Fibroblast of skin of right quadriceps (primary cell): Measurements from ENCODE around the gene BEND3.

ENCODE experiments used
- DNase-seq: peaks from one replicate; pipeline ENCODE4 v3.0.0-alpha.2; 2013

The BEND3 gene

DNA sequence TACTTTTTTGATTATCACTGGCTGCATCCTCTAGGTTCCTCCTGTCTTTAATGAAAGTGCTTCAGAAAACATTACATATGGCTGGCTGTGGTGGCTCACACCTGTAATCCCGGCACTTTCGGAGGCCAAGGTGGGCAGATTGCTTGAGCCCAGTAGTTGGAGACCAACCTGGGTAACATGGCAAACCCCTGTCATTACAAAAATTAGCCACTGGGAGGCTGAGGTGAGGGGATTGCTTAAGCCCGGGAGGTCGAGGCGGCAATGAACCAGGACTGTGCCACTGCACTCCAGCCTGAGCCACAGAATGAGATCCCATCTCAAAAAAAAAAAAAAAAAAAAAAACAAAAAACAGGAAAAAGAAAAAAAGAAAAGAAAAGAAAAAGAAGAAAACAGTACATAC lies 35.3 kb downstream of the BEND3 start:
- no peak for DNase-seq

DNA sequence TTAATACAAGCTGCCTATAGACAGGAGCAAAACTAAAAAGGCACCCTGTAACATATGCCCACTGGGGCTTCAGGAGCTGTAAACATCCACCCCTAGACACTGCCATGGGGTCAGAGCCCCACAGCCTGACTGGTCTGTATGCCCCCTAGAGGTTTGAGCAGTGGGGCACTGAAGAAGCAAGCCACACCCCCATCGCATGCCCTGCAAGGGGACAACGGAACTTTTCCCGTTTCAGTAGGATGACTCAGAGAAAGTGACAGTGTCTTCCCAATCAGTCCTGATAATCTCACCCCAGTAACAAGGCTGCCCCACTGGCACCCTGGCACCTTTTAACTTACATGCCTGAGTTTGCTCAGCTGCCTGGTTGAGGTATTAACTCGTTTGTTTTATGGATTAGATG lies 35.9 kb downstream of the BEND3 start:
- DNase-seq: no peak

DNA sequence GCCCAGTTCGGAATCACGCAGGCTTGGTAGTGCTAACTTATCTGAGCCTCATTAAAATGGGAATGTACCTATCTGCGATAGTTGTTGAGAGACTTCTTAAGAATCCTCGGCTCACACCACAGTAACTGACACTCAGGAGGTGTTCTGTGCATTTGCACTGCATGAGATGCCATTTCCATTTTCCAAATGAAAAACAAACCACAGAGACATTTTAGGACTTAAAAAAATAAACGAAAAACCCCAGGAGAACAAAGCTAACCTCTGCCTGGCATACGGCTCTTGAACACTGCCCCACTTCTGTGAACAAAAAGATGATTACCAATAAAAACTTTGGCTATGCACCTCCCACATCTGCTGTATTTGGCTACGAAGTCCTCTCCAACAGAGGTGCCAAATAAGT lies 37.6 kb downstream of the BEND3 start:
- DNase-seq: no peak

DNA sequence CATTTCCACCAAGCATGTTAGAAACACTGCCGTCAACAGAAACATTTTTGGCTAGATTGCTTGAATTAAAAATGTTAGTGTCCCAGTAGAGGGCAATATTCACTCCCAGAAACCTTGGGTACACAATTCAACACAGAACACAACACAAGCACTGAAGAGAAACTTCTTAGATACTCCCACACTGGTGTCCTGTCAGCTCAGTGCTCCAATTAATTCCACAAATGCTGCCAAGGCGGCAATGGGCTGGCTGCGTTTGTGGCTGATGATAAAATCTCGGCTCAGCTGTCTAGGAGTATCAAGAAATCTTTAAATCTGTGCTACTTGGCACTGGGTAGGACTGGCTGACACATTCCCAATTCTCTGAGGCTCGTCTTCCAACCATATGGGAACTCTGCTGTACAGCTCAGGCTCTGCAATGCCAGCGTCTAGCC lies 39.3 kb downstream of the BEND3 start:
- DNase-seq: peak; percentile 18

DNA sequence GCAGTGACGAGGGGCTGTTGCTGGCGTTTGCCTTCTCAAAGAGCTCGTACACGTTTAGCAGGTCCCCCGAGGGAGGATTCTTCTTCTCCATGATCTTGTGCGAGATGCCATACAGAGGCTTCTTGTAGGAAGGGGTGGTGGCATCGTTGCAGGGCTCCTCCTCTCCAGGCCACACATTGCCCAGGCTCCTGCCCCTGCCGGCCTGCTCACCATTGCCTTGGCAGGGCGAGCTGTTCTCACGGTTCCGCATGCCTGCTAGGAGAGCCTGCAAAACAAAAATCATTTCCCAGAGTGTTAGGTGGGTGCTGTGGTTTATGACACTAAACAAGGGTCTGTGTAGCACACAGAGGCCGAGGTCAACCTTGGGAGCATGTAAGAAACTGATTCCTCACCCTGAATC lies 44.6 kb downstream of the BEND3 start:
- DNase-seq: no peak

DNA sequence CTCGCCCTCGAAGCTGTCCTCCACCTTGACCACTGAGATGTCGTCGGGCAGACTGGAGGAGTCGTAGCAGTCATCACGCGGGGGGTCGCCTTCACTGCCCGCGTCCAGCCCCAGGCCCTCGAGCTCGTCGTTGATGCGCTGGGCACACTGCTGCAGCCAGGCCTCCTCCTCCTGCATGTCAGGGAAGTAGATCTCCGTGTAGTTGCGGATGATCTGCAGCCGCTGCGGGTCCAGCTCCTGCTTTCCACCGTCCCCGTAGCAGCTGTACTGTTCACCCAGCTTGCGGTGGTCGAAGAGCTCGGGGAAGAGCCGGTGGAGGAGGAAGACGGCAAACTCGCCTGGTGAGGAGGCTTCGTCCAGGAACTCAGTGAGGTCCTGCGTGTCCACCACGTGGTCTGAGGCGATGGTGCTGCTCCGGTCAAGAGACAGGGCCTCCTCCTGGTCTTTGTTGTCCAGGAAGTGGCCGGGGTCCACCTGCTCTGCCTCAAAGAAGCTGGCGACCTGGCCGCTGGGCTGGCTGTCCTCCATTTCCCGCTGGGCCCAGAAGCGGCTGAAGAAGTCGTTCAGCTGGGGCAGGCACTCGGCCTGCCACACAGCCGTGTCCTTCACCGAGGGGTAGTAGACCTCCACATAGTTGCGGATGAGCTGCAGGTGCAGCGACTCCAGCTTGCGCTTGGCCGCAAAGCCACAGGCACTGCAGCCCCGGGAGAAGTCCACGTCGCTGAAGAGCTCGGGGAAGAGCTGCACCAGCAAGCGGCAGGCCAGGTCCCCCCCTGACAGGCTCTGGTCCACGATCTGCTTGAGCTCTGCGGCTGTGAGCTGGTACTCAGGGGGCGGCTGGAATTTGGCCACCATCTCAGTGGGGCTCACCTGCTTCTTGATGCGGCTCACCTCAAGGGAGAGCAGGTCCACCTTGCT lies 45.4 kb downstream of the BEND3 start:
- DNase-seq: no peak

DNA sequence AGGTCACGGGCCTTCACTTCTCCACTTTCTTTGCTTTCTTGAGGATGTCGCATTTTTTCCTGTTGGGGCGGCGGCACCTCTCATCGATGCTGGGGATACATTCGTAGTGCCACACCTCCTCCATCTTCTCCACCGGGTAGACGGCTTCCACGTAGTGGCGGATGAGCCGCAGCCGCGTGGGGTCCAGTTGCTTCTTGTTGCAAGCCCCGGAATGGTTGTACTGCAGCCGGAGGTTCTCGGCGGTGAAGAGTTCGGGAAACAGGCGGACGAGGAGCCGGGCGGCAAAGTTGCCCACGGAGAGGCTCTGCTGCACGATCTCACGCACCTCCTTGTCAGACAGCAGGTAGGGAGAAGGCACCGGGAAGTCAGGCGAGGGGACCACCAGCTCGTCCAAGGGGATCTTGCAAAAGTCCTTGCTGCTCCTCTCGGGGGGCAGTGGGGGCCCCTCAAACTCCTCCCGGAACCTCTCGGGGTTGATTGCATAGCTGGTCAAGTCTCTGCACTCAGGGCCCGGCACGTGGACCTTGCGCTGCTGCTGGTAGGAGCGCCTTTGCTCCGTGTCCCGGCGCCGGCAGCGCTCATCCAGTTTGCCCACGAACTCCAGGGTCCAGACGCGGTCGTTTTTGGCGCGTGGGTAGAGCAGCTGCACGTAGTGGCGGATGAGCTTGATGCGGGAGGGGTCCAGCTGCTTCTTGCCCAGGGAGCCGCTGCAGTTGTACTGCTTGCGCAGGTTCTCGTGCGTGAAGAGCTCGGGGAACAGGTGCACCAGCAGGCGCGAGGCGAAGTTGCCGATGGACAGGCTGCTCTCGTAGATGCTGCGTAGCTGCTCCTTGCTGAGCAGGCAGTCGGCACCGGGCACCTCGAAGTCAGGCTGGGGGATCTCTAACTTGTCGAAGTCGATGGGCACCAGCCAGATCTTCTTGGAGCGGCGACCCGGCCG lies 46.4 kb downstream of the BEND3 start:
- DNase-seq: no peak

DNA sequence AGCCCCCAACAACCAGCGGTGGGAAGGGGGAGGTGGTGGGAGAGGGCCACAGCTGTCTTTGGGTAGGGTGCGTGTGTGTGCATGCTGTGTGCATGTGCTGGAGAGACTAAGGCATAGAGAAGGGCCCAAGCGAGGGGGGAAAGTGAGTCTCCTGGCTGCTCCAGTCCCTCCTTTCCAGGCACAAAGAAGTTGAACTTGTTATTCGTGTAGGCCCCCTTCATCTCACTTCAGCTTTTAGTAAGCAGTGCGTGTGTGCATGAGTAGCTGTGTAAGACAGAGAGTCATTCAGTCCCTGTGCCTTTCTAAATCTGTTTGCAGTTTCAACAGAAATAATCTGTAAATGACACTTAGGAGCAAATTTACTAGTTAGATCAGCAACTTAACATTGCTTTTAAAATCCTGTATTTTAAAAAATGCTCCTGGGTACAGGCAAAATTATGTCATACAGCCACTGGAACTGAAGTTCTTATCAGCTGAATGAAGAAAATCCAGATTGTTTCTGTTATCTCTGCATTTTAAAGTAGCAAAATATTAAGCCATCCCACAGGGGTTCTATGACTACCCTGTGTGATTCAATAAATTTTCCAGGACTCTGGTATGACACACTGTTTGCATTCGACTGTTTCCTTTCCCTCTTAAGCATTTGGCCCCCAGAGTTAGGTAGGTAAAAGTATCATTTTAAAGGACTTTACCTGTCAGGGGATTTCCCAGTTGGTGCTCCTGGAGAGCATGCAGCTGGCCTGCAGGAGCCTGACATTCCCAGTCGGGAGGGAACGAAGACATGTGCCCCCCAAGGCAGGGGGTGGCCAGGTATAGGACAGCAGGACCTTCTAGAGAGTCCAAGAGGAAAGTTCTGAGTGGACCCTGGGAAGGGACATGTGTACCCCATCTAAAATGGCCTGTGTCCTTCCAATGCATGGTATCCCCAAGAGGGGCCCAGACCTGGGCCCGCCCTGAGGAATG lies 48.3 kb downstream of the BEND3 start:
- no peak for DNase-seq

DNA sequence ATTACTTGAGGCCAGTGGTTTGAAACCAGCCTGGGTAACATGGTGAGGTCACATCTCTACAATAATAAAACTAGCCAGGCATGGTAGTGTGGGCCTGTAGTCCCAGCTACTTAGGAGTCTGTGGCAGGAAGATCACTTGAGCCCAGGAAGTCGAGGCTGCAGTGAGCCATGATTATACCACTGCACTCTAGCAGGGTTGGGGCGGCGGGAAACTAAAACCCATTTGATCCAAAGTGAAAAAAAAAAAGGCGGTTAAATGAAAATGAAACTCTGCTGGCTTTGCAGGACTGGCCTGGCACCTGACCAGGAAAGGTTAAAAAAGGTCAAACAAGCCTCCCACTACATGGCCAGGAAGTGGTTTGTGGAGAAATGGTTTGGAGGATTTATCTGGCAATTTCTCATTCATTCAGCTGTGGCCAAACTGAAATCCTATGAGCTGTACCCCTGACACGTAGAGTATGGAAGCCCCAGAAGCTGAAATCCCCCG lies 50.7 kb downstream of the BEND3 start:
- DNase-seq: peak; percentile 63

DNA sequence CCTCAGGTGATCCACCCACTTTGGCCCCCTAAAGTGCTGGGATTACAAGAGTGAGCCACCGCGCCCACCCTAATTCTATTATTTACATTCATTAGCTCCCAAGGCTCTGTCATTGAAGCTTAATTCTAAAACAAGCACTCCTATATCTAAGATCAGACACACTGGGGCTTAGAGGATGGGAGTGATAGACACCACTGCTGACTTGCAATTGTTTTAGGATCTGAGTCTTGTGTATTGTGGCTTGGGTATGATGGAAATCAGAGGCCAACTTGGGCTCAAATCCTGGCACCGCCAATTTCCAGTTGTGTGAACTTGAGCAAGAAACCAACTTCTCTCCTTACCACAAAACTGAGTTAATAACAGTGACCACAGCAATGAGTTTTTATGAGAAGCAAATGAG lies 52.6 kb downstream of the BEND3 start:
- DNase-seq: no peak

DNA sequence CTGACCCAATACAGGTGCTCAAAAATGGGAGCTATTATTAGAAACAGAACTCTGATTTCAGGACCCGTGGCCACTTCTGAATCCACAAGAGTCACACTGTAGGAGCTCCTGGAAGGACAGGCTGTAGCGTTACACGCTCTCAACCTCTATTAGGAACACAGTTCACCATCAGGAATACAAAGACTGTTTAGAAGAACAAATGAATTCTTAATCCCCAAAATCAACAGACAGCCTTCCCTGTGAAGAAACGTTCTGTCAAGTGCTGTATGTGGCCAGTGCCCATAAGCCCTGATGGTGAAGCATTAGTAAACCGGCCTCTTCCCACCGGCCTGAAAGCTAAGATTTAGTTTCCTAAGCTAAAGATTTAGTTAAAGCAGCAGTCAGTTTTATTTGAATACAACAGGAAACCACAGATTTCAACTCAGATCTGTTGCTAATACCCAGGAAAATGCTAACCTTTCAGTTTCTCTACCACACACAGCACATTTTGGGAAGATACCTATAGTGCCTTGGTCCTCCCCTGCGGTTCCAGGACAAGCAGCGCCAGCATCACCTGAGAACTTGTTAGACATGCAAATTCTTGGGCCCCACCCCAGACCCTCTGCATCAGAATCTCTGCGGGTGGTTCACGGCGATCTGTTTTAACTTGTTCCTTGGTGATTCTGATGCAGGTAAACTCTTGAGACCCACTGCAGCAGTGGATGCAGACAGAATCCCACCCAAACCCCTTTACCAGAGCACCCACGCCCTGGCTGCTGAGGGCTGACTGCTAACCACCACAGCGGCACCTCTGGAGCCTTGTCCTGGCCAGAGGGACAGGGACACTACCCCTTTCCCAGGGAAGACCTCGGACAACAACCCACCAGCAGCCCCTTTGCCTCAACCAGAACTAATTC lies 53.9 kb downstream of the BEND3 start:
- no peak for DNase-seq

DNA sequence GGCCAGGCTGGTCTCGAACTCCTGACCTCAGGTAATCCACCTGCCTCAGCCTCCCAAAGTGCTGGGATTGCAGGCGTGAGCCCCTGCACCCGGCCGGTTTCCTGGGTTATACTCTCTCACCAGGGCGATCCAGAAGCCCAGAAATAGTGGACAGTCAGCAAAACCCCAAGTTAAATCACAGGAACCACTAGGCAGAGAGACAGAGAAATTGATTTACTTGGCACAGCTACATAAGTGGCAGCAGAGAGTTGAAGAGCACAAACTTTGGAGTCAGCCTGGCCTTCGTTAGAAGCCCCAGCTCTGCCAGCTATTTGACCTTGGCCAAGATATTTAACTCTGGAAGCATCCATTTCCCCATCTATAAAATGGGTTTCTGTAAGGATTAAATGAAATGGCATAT lies 54.6 kb downstream of the BEND3 start:
- no peak for DNase-seq

DNA sequence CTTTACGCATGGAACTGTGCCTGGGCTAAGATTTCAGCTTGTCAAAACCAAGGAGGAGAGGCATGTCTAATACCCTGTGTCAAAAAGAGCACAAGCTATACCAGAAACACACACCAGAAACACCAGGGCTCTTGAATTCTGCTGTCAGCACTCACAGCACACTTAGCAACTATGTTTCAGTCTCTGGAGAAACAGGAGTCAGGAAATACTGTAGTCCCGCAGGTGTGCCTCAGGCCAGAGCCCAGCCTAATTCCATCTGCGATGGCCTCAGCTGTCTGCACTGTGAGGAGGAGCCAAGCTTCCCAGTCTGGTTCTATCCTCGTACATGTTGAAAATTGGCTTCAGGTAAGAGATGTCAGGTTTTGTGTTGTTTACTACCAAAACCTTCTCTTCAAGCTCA lies 55.7 kb downstream of the BEND3 start:
- no peak for DNase-seq

DNA sequence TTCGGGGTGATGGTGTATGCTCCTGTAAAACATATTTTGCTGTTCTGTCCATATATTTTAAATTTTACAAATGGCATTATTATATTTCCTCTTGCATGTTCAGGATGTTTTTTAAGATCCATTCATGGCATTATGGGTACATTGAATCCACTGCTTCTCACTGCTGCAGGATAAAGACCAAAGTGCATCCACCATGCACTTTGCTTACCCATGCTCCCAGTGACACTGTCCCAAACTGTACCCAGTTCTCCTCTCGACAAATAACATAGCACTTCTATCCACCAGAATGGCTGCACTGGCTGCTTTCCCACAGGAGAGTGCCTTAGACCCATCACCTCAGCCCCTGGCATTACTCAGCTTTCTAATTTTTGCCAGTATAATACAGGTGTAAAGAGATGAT lies 57.6 kb downstream of the BEND3 start:
- no peak for DNase-seq

DNA sequence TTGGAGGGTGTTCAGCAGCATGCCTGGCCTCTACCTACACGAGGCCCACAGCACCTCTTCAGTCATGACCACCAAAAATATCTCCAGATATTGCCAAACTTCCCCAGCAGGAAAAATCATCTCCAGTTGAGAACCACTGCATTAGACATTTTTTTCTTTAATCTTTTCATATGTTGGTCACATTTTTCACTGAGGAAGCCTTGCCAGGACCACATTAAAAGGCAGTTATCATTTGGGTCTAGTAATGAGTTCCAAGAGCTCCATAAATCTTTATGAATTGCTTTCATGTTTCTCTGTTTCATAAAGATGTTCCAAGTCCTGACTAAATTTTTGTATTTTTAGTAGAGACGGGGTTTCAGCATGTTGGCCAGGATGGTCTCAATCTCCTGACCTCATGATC lies 58.5 kb downstream of the BEND3 start:
- DNase-seq: no peak

DNA sequence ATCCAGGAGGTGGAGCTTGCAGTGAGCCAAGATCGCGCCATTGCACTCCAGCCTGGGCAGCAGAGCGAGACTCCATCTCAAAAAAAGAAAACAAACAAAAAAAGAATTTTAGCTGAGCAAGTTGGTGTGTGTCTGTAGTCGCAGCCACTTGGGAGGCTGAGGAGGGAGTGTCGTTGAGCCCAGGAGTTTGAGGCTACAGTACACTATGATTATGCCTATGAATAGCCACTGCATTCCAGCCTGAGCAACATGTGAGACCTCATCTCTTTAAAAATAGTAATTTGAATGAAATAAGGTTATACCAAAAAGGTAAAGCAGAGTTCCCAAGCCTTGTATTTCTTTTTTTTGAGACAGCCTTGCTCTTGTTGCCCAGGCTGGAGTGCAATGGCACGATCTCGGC lies 67.5 kb downstream of the BEND3 start:
- no peak for DNase-seq

DNA sequence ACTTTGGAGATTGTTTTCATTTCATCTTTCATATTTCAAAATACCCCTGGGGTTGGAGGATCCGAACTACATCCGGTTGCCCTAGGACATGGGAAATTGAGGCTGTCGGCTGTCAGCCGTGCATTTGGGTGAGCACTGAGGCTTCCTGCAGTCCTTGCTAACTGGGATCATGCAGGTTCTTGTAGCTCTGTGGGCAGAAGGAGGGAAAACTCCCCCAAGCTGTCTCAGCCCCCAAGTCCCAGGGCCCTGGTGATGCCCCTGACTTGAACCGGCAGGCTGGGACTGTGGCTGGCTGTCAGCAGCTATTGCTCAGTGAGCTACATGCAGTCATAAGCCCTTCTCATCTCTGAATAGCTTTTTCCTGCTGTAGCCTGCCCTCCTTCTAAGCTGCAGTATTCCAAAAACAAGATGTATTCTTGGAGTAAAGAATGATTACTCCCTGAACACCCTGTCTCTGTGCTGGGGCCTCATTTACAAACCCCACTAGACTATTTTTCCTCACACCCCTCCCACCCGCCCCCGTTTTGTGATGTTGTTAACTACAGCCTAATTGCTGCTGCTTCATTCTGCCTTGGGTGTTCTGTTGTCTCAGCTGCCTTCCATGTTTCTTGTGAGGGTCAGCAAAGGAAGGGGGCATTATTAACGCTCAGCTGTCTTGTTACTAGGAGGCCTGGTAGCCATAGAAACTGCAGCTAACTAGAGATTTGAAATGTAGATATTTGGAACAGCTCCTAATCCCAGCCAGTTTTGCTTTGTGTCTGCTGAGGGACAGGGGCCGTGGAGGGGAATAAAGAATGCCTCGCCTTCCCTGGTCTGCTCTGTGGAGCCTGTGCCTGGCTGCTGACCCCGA lies 69.3 kb downstream of the BEND3 start:
- DNase-seq: no peak

DNA sequence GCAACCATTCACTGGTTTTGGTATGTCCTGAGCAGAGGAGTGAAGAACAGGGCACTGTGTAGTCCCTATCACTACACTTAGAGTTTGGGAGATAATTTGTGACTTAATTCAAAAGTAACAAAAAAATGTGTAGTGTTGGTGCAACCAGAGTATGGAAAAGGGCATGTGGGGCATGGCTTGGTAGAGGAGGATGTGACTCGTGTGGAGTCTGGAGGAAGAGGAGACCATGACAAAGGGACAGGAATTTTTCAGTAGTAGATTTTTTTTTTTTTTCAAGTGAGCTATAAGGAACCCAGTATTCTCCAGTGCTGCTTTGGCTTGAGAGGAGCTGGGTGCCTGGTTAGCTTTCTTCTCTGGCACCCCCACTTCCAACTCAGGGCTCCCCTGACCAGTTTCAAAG lies 82.2 kb downstream of the BEND3 start:
- no peak for DNase-seq

DNA sequence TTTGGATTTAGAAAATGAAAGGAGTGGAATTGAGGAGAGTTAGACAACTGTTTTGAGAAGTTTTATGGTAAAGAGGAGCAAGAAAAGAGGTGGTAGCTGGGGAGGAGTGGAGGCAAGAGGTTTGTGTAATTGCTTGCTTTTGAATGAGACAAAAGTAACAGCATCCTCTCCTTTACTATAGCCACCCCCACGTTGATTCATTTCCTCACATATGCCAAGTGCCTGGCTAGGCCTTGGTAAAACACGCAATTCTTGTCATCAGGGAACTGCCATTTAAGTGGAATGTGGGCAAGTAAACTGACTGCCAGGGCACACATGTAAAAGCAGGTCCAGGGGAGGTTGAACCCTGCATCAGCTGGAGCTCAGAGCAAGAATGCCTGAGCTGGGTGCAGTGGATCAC lies 83.3 kb downstream of the BEND3 start:
- no peak for DNase-seq

DNA sequence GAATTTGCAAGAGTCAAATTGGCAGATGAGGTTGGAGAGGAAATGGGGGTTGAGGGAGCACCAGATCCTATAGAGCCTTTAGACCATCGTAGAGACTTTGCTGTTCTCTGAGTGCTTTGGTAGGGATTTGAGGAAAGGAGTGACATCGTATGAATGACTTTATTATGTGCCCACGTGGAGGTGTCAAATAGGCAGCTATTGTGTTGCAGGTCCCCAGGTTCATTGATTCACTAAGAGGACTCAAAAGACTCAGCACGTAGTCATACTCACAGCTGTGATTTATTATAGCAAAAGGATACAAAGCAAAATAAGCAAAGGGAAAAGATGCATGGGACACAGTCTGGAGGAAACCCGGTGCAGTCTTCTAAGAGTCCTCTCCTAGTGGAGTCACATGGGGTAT lies 85.2 kb downstream of the BEND3 start:
- no peak for DNase-seq
